Endothelial cell of umbilical vein (primary cell): ENCODE results near the gene SDF4. TPM values are rescaled to one million over a fixed set of nuclear protein-coding genes. Genes with fewer than 3 reads are reported as not detected.

Experiments used
- BruUV-seq: library from RNA; stranded (reverse); fragments of 400-500 nt; replicated peaks from 2 replicates; lab custom pipeline; 2021; lab: Mats Ljungman, UMichigan
- CTCF ChIA-PET: fragments of 300-600, 350-600 bp; sonication (Branson Sonifier 250); formaldehyde crosslinking; loops from one replicate; lab custom pipeline; 2021; ENCODE audit warnings: antibody characterized with exemption, inconsistent platforms; lab: Charles Lee
- POLR2A ChIA-PET: fragments of 300-600, 350-600 bp; sonication (Branson Sonifier 250); formaldehyde crosslinking; loops from one replicate; lab custom pipeline; 2021; ENCODE audit warnings: antibody characterized with exemption, inconsistent platforms; lab: Charles Lee
- DNase-seq: peaks from one replicate; pipeline ENCODE4 v3.0.0-alpha.2; 2011; ENCODE audit warnings: low read depth, low spot score
- FAIRE-seq: peaks from 2 replicates; lab custom pipeline; 2011; peaks lifted over from hg19 to GRCh38; lab: Jason Lieb, UNC
- H2AFZ ChIP-seq: 2 replicates; pipeline ENCODE4 v1.6.0; 2012; ENCODE audit warnings: low read depth, low read length, control low read depth, inconsistent platforms
- H3K27ac ChIP-seq: 2 replicates; pipeline ENCODE4 v1.5.1; 2011; ENCODE audit warnings: low read depth, mild to moderate bottlenecking, control low read depth, low read length, moderate library complexity; ENCODE audit not compliant: insufficient read depth
- H3K27me3 ChIP-seq, 2 experiments: 2 replicates each; pipeline versions ENCODE4 v1.6.0 to v1.6.1; 2011; ENCODE audit warnings: low read length in 2 of 2, mixed read lengths in 1 of 2; ENCODE audit not compliant: control insufficient read depth in 2 of 2, insufficient read depth in 2 of 2
- H3K36me3 ChIP-seq, 2 experiments: 2 replicates in 1 of 2; 3 replicates in 1 of 2; pipeline ENCODE4 v1.5.1; 2011; ENCODE audit warnings: low read length in 2 of 2, mild to moderate bottlenecking in 1 of 2, moderate library complexity in 1 of 2; ENCODE audit not compliant: control insufficient read depth in 2 of 2, insufficient read depth in 2 of 2; ENCODE audit errors: extremely low read depth in 1 of 2
- H3K4me1 ChIP-seq: 3 replicates; pipeline ENCODE4 v1.5.1; 2011; ENCODE audit warnings: mild to moderate bottlenecking, low read length; ENCODE audit not compliant: control insufficient read depth, insufficient read depth; ENCODE audit errors: extremely low read depth
- H3K4me2 ChIP-seq: 2 replicates; pipeline ENCODE4 v1.6.1; 2011; ENCODE audit warnings: low read length, control low read depth, mixed read lengths; ENCODE audit not compliant: insufficient read depth
- H3K4me3 ChIP-seq, 3 experiments: fragments of 200-600 bp in 1 of 3; sonication (generic), shearing (Covaris generic) in 1 of 3; replicated peaks in 1 of 3; 2 replicates each; pipeline ENCODE4 v1.5.1; 2011 to 2016; ENCODE audit warnings: control low read depth in 3 of 3, low read length in 3 of 3, mild to moderate bottlenecking in 2 of 3, inconsistent platforms in 1 of 3, low read depth in 1 of 3, moderate library complexity in 1 of 3; ENCODE audit not compliant: insufficient read depth in 1 of 3
- H3K79me2 ChIP-seq: 2 replicates; pipeline ENCODE4 v1.6.0; 2012; ENCODE audit warnings: low read length, inconsistent platforms; ENCODE audit not compliant: control insufficient read depth, insufficient read depth
- H3K9ac ChIP-seq: replicated peaks from 2 replicates; pipeline ENCODE3; 2011; ENCODE audit warnings: low read length, control low read depth; ENCODE audit not compliant: insufficient read depth; ENCODE audit errors: extremely low read depth
- H3K9me1 ChIP-seq: replicated peaks from 3 replicates; pipeline ENCODE4 v1.6.0; 2011; ENCODE audit warnings: mild to moderate bottlenecking, low read length; ENCODE audit not compliant: control insufficient read depth, insufficient read depth; ENCODE audit errors: extremely low read depth
- H3K9me3 ChIP-seq: replicated peaks from 2 replicates; pipeline ENCODE4 v1.5.1; 2012; ENCODE audit warnings: low read length, inconsistent platforms; ENCODE audit not compliant: control insufficient read depth, insufficient read depth
- H4K20me1 ChIP-seq: replicated peaks from 2 replicates; pipeline ENCODE3; 2011; ENCODE audit warnings: mild to moderate bottlenecking, low read length; ENCODE audit not compliant: control insufficient read depth, insufficient read depth; ENCODE audit errors: extremely low read depth
- EZH2 ChIP-seq: IDR thresholded peaks from 2 replicates; pipeline ENCODE4 v1.6.1; 2012; ENCODE audit warnings: borderline replicate concordance, low read depth, mild to moderate bottlenecking, moderate library complexity, low read length, inconsistent platforms; ENCODE audit not compliant: severe bottlenecking
- FOS ChIP-seq: IDR thresholded peaks from 2 replicates; pipeline ENCODE4 v1.6.1; 2011; ENCODE audit warnings: mild to moderate bottlenecking, low read length, moderate library complexity, borderline replicate concordance; ENCODE audit not compliant: insufficient read depth
- GATA2 ChIP-seq: IDR thresholded peaks from 2 replicates; pipeline ENCODE4 v1.7.0; 2011; ENCODE audit warnings: low read depth, mild to moderate bottlenecking, moderate library complexity, mixed read lengths, low read length; ENCODE audit not compliant: insufficient read length, insufficient read depth
- JUN ChIP-seq: IDR thresholded peaks from 2 replicates; pipeline ENCODE4 v1.6.1; 2011; ENCODE audit warnings: borderline replicate concordance, low read depth; ENCODE audit not compliant: insufficient read length, insufficient read depth
- MAX ChIP-seq: IDR thresholded peaks from 2 replicates; pipeline ENCODE4 v1.6.1; 2011; ENCODE audit not compliant: insufficient read depth, insufficient read length
- MYC ChIP-seq: IDR thresholded peaks from one replicate; pipeline ENCODE4 v1.6.1; 2011; ENCODE audit warnings: mild to moderate bottlenecking, low read depth, low read length
- POLR2A ChIP-seq: IDR thresholded peaks from 2 replicates; pipeline ENCODE4 v1.6.1; 2012; ENCODE audit warnings: low read depth, mild to moderate bottlenecking, control low read depth, low read length
- POLR2AphosphoS5 ChIP-seq: IDR thresholded peaks from 2 replicates; pipeline ENCODE4 v1.6.1; 2012; ENCODE audit warnings: low read depth, mild to moderate bottlenecking, control low read depth, low read length, moderate library complexity; ENCODE audit not compliant: insufficient read depth
- dilution Hi-C: fragments of 300-500 bp; cut with MboI; formaldehyde crosslinking; loops from one replicate; pipeline ENCODE4 v1.15.0; 2019; ENCODE audit warnings: low sequenced_read_pairs; ENCODE audit not compliant: extremely low pct_ligation_motif_present
- intact Hi-C: fragments of 100-400 bp; cut with micrococcal nuclease; formaldehyde crosslinking; loops from one replicate; pipeline ENCODE4 v1.10.0; 2022
- polyA plus RNA-seq, 4 experiments: library from polyadenylated mRNA; depleted of rRNA in 3 of 4; stranded (reverse) in 3 of 4; unstranded in 1 of 4; fragments of >200 nt; gene quantifications; 2 replicates each; pipeline versions ENCODE4 v1.2.1 to v1.2.3, GENCODE V29; 2011 to 2012; ENCODE audit warnings: missing spikeins in 1 of 4
- total RNA-seq: library from RNA; stranded (reverse); gene quantifications from 2 replicates; pipeline ENCODE4 v1.2.3, GENCODE V29; 2021
- TF ChIP-seq, protein P1 (sequence below), 2 donors: IDR thresholded peaks; 1 replicate in 1 of 2; 2 replicates in 1 of 2; pipeline ENCODE4 v1.5.1; 2011; ENCODE audit warnings: low read length in 2 of 2, mild to moderate bottlenecking in 2 of 2, moderate library complexity in 2 of 2, control low read depth in 1 of 2, inconsistent platforms in 1 of 2, low read depth in 1 of 2; ENCODE audit not compliant: insufficient read depth in 1 of 2; ENCODE audit errors: extremely low read depth in 1 of 2

SDF4 gene
- total and polyA plus RNA-seq, 2 donors (not counting 3 experiments of a cell fraction or from before 2014, with no cell fraction given), result 175 to 185 TPM

DNA sequence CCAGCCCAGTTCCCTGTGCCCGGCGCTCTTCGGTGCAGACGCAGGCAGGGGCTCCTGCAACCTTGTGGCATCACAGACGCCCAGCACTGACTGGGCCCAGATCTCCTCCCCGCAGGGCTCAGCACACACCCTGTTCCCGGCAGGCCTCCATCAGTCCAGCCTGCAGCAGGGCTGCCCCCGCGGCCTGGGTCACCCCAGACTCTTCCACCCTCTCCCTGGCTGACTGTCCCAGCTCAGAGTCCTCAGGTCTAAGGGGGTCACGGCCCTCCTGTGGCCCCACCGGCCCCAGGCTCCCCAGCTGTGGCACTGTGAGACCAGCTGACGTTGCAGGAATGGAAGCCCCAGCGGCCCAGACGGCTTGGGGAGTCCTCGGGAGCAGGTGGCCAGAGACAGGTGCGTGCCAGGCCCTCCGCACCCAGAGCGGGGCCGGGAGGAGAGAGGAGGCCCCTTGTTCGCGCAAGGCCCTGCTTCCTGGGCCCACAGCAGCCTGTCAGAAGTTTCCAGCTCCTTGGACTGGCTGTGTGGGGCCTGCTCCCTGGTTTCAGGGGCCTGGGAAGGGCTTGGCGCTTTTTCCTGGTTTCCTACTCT lies 4.5 kb upstream of the SDF4 start:
- no peaks in the 10 kb centered on the region for H4K20me1 ChIP-seq
- H3K9me3 ChIP-seq, result no peaks in the 10 kb centered on the region
- ChIA-PET POLR2A (no interaction called here), CTCF (no interaction called here)
- H3K27me3 ChIP-seq, result no peaks in the 10 kb centered on the region
- FAIRE-seq (no peak), DNase-seq (no peak)
- peaks cover 20% of the 10 kb centered on the region for H3K79me2 ChIP-seq
- no peak overlapping the region for H3K4me3 ChIP-seq
- H2AFZ ChIP-seq, result no peak overlapping the region
- no peaks in the 10 kb centered on the region for H3K4me1 ChIP-seq
- TF ChIP-seq JUN, result no peak
- TF ChIP-seq MAX, result no peak
- TF ChIP-seq EZH2, result no peak
- TF ChIP-seq FOS, result no peak
- no peak for TF ChIP-seq POLR2A
- TF ChIP-seq POLR2AphosphoS5, result no peak
- TF ChIP-seq MYC, result no peak
- intact Hi-C loops, result no loop called here
- no peak overlapping the region for H3K4me2 ChIP-seq
- no peak overlapping the region for H3K9ac ChIP-seq
- dilution Hi-C loops, result no loop called here
- H3K27ac ChIP-seq, result no peak overlapping the region
- no peaks in the 10 kb centered on the region for H3K36me3 ChIP-seq
- BruUV-seq, result no TSS peak
- no peaks in the 10 kb centered on the region for H3K9me1 ChIP-seq

DNA sequence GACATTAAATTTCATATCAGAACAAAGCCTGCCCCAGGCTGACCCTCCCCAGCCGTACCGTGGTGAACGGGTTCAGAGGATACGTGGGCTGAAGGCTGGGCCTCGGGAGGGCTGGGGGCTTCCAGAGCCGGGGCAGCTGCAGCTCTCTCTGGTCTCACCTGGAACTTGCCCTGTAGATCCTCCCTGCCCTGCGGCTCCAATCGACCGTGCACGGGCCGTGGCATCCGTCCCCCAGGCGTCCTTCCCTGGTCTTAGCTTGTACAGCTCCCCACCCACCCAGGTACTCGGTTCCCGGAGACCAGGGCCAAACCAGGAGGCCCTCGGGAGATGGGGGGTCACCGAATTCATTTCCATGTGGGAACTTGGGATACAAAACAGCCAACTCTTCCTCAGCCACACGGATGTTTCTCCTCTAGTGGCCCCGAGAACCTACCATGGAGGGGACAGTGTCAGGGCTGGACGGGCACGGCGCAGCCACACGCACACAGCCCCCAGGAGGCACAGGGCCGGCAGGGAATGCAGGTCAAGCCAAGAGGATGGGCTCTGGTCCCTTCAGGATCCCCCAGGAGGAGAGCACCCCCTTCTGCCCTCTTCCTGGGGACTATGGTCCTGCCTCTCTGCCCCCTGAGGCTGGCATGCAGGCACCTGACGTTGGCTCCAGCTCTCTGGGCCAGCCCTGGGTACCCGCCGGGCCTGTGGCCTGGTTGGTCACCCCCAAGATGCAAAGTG lies 3.4 kb upstream of the SDF4 start:
- H3K4me3 ChIP-seq, result no peak overlapping the region
- H3K4me2 ChIP-seq, result no peak overlapping the region
- no TSS peak for BruUV-seq
- no peak overlapping the region for H3K9ac ChIP-seq
- no peak overlapping the region for H2AFZ ChIP-seq
- no peak overlapping the region for H3K27ac ChIP-seq
- POLR2A ChIA-PET, result no interaction called here
- intact Hi-C loops (no loop called here), dilution Hi-C loops (no loop called here)
- H3K27me3 ChIP-seq, result no peaks in the 10 kb centered on the region
- TF ChIP-seq MYC (no peak), MAX (no peak), POLR2AphosphoS5 (no peak), FOS (no peak), EZH2 (no peak), GATA2 (no peak), POLR2A (no peak), JUN (no peak)
- TF ChIP-seq, protein P1, sequence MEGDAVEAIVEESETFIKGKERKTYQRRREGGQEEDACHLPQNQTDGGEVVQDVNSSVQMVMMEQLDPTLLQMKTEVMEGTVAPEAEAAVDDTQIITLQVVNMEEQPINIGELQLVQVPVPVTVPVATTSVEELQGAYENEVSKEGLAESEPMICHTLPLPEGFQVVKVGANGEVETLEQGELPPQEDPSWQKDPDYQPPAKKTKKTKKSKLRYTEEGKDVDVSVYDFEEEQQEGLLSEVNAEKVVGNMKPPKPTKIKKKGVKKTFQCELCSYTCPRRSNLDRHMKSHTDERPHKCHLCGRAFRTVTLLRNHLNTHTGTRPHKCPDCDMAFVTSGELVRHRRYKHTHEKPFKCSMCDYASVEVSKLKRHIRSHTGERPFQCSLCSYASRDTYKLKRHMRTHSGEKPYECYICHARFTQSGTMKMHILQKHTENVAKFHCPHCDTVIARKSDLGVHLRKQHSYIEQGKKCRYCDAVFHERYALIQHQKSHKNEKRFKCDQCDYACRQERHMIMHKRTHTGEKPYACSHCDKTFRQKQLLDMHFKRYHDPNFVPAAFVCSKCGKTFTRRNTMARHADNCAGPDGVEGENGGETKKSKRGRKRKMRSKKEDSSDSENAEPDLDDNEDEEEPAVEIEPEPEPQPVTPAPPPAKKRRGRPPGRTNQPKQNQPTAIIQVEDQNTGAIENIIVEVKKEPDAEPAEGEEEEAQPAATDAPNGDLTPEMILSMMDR (IDR thresholded peaks at IDR 0.05; ENCODE audit: extremely low read depth in 1 of 2, insufficient read depth in 1 of 2, low read depth in 1 of 2, low read length in 2 of 2), result no peak
- H3K4me1 ChIP-seq, result peaks cover 6% of the 10 kb centered on the region
- H3K36me3 ChIP-seq, result no peaks in the 10 kb centered on the region
- peaks cover 31% of the 10 kb centered on the region for H3K79me2 ChIP-seq
- H3K9me3 ChIP-seq, result no peaks in the 10 kb centered on the region
- CTCF ChIA-PET, result no interaction called here
- DNase-seq (no peak), FAIRE-seq (no peak)
- H3K9me1 ChIP-seq, result no peaks in the 10 kb centered on the region
- H4K20me1 ChIP-seq, result no peaks in the 10 kb centered on the region
